Upper lobe of left lung (tissue), 6 donors: ENCODE results near the gene CCNY. TPM values are rescaled to one million over a fixed set of nuclear protein-coding genes. Genes with fewer than 3 reads are reported as not detected.
"Not testable (repeated sequence)": the region's sequence is repeated elsewhere in the genome, so short reads cannot be mapped to it uniquely, and the experiment has no call there.

Source experiments
- ATAC-seq, 2 donors: fragments of 200-7000 bp; cut with Tn5 transposase; one replicate each; pipeline ENCODE4 v1.9.1; 2022; ENCODE audit warnings: mild to moderate bottlenecking in 2 of 2, moderate library complexity in 2 of 2; ENCODE audit not compliant: low FRiP score in 2 of 2
- DNase-seq, 2 donors: peaks; one replicate each; pipeline ENCODE4 v3.0.0-alpha.2; 2019 to 2020
- H3K27ac ChIP-seq, 4 donors: fragments of 200-600 bp; sonication (generic); one replicate each; pipeline ENCODE4 v1.5.1; 2016 to 2019
- H3K27me3 ChIP-seq, 4 donors: fragments of 200-600 bp; sonication (generic); one replicate each; pipeline ENCODE4 v1.5.1; 2017 to 2019
- H3K36me3 ChIP-seq, 4 donors: fragments of 200-600 bp; sonication (generic); one replicate each; pipeline ENCODE4 v1.5.1; 2016 to 2019
- H3K4me1 ChIP-seq, 4 donors: fragments of 200-600 bp; sonication (generic); one replicate each; pipeline ENCODE4 v1.5.1; 2018 to 2019
- H3K4me3 ChIP-seq, 4 donors: fragments of 200-600 bp; sonication (generic); one replicate each; pipeline ENCODE4 v1.5.1; 2017 to 2019; ENCODE audit warnings: mild to moderate bottlenecking in 2 of 4, moderate library complexity in 1 of 4
- H3K9me3 ChIP-seq, 4 donors: fragments of 200-600 bp; sonication (generic); one replicate each; pipeline ENCODE4 v1.5.1; 2018 to 2019
- CTCF ChIP-seq, 6 experiments: fragments of 450-650 bp in 4 of 6; fragments of 200-600 bp in 2 of 6; sonication (generic) in 2 of 6; IDR thresholded peaks; one replicate each; pipeline ENCODE4 v1.5.1; 2016 to 2019; ENCODE audit warnings: antibody characterized with exemption in 6 of 6
- EP300 ChIP-seq, 4 donors: sonication (generic); formaldehyde crosslinking; IDR thresholded peaks; one replicate each; pipeline ENCODE4 v1.5.1; 2017; ENCODE audit warnings: antibody characterized with exemption in 4 of 4, control low read depth in 2 of 4
- POLR2A ChIP-seq, 4 donors: fragments of 450-650 bp; IDR thresholded peaks; one replicate each; pipeline ENCODE4 v1.5.1; 2016 to 2017; ENCODE audit warnings: antibody characterized with exemption in 4 of 4, mild to moderate bottlenecking in 2 of 4
- POLR2AphosphoS5 ChIP-seq, 2 donors: sonication (generic); formaldehyde crosslinking; IDR thresholded peaks; one replicate each; pipeline ENCODE4 v1.5.1; 2017; ENCODE audit warnings: antibody characterized with exemption in 2 of 2
- WGBS, 2 donors: methylation state at CpG; one replicate each; pipeline ENCODE4 v1.1.5; 2017 to 2018; 5-methylcytosine and 5-hydroxymethylcytosine counted together
- total RNA-seq, 6 donors: library from RNA; depleted of rRNA in 4 of 6; stranded (reverse); fragments of >200 nt in 4 of 6; gene quantifications; one replicate each; pipeline versions ENCODE4 v1.1.0 to v1.2.1, GENCODE V29; 2016 to 2021
- donor health status: DM: no; HTN: no; CAD: no; lungs with moderate emphysema.
- donor health status: DM: no; HTN: yes; CAD: no; lungs with severe emphysema.

Gene CCNY
- total RNA-seq, 6 donors from 2014 or later = 22.0 to 80.8 (median 52.5) TPM

GRCh38 chr10:35352512-35352911 lies 16.2 kb downstream of the CCNY start:
- Histone ChIP-seq H3K9me3 (no peaks in the 10 kb centered on the region), H3K27me3 (no peaks in the 10 kb centered on the region), H3K4me3 (no peak overlapping the region), H3K4me1 (peaks cover 21 to 73% (median 63%) of the 10 kb centered on the region in 4 donors), H3K36me3 (no peaks in the 10 kb centered on the region), H3K27ac (no peak overlapping the region)
- 66 to 80% methylated on average over 7 of the region's 7 CpGs for WGBS, 2 donors
- DNase-seq = no peak
- TF ChIP-seq CTCF (IDR thresholded peaks at IDR 0.05) = no peak
- no peak for ATAC-seq

GRCh38 chr10:35353395-35353794 lies 17.1 kb downstream of the CCNY start:
- peak overlapping the region in 1 of 4 donors; percentile 4 for H3K27ac ChIP-seq
- TF ChIP-seq CTCF (IDR thresholded peaks at IDR 0.05) (no peak), POLR2A (IDR thresholded peaks at IDR 0.05) (no peak), EP300 (IDR thresholded peaks at IDR 0.05) (no peak), POLR2AphosphoS5 (IDR thresholded peaks at IDR 0.05) (no peak)
- no peak overlapping the region for H3K4me3 ChIP-seq
- WGBS, 2 donors = 83 to 84% methylated on average over 2 of the region's 2 CpGs
- no peaks in the 10 kb centered on the region for H3K27me3 ChIP-seq
- no peaks in the 10 kb centered on the region for H3K9me3 ChIP-seq
- H3K4me1 ChIP-seq = peaks cover 21 to 73% (median 62%) of the 10 kb centered on the region in 4 donors
- DNase-seq = no peak
- no peaks in the 10 kb centered on the region for H3K36me3 ChIP-seq
- ATAC-seq = no peak

- ATAC-seq (no peak), DNase-seq (no peak)
- Histone ChIP-seq H3K27me3 (no peaks in the 10 kb centered on the region), H3K4me1 (peaks cover 24 to 71% (median 62%) of the 10 kb centered on the region in 4 donors), H3K9me3 (no peaks in the 10 kb centered on the region), H3K36me3 (no peaks in the 10 kb centered on the region), H3K27ac (peak overlapping the region in 1 of 4 donors; percentile 4), H3K4me3 (no peak overlapping the region)
- WGBS, 2 donors = 67 to 83% methylated on average over 1 of the region's 1 CpG
- TF ChIP-seq EP300 (IDR thresholded peaks at IDR 0.05) = no peak
- no peak for TF ChIP-seq POLR2A (IDR thresholded peaks at IDR 0.05)
- TF ChIP-seq POLR2AphosphoS5 (IDR thresholded peaks at IDR 0.05) = no peak
- no peak for TF ChIP-seq CTCF (IDR thresholded peaks at IDR 0.05)
These were observed 17.5 kb downstream of the CCNY start for GRCh38 chr10:35353805-35354204.

GRCh38 chr10:35354257-35354656 lies 17.9 kb downstream of the CCNY start:
- WGBS, 2 donors = 88 to 92% methylated on average over 9 of the region's 9 CpGs
- peaks cover 24 to 69% (median 58%) of the 10 kb centered on the region in 4 donors for H3K4me1 ChIP-seq
- ATAC-seq = not testable (repeated sequence)

GRCh38 chr10:35355971-35356724 lies 19.8 kb downstream of the CCNY start:
- Histone ChIP-seq H3K4me1 (peaks cover 15 to 50% (median 42%) of the 10 kb centered on the region in 4 donors), H3K36me3 (no peaks in the 10 kb centered on the region), H3K9me3 (no peaks in the 10 kb centered on the region), H3K4me3 (no peak overlapping the region), H3K27me3 (no peaks in the 10 kb centered on the region), H3K27ac (no peak overlapping the region)
- ATAC-seq (peak in 1 of 2 donors; percentile 67), DNase-seq (peak in 1 of 2 donors; percentile 43)
- no peak for TF ChIP-seq EP300 (IDR thresholded peaks at IDR 0.05)
- TF ChIP-seq POLR2A (IDR thresholded peaks at IDR 0.05) = no peak
- TF ChIP-seq POLR2AphosphoS5 (IDR thresholded peaks at IDR 0.05) = no peak
- TF ChIP-seq CTCF (IDR thresholded peaks at IDR 0.05) = no peak
- 57 to 65% methylated on average over 9 of the region's 9 CpGs for WGBS, 2 donors

More at GRCh38 chr10:35354257-35354656, 17.9 kb downstream of the CCNY start:
- H3K36me3 ChIP-seq, H3K27me3 ChIP-seq, H3K27ac ChIP-seq, H3K9me3 ChIP-seq, H3K4me3 ChIP-seq, DNase-seq: not testable (repeated sequence)
